A549 (cell line): ENCODE results near the gene AFF3. TPM values are rescaled to one million over a fixed set of nuclear protein-coding genes. Genes with fewer than 3 reads are reported as not detected.

Source experiments
- ATAC-seq, 2 experiments: fragments of 200-7000 bp in 1 of 2; fragments of >200 bp in 1 of 2; cut with Nextera tagmentation in 1 of 2; cut with Tn5 transposase in 1 of 2; 3 replicates each; pipeline versions ENCODE4 v1.8.0 to v1.9.1; 2018 to 2020; ENCODE audit warnings: mild to moderate bottlenecking in 1 of 2, moderate library complexity in 1 of 2
- CTCF ChIA-PET: fragments of 300-600 bp; sonication (Branson Sonifier 250); formaldehyde crosslinking; extraction: SDS; loops from one replicate; lab custom pipeline; 2021; ENCODE audit warnings: antibody characterized with exemption, inconsistent platforms; lab: Yijun Ruan, JAX
- POLR2A ChIA-PET: fragments of 350-600 bp; formaldehyde crosslinking; extraction: SDS; loops from one replicate; lab custom pipeline; 2021; ENCODE audit warnings: antibody characterized with exemption, inconsistent platforms; lab: Yijun Ruan, JAX
- DNase-seq, 2 experiments: peaks; one replicate each; pipeline versions ENCODE4 v3.0.0 to v3.0.0-alpha.2; 2011 to 2016; ENCODE audit warnings: low read depth in 1 of 2, low spot score in 1 of 2
- FAIRE-seq: peaks from 2 replicates; lab custom pipeline; 2011; peaks lifted over from hg19 to GRCh38; lab: Jason Lieb, UNC
- H3K27ac ChIP-seq, 2 experiments: fragments of >200 bp; sonication (Bioruptor Twin); formaldehyde crosslinking; 3 replicates each; pipeline ENCODE4 v1.5.1; 2016 to 2017
- H3K4me1 ChIP-seq: fragments of >200 bp; sonication (Bioruptor Twin); formaldehyde crosslinking; 3 replicates; pipeline ENCODE4 v1.6.1; 2016
- H3K4me2 ChIP-seq: fragments of >200 bp; sonication (Bioruptor Twin); formaldehyde crosslinking; 3 replicates; pipeline ENCODE4 v1.6.1; 2016
- H3K4me3 ChIP-seq: fragments of >200 bp; sonication (Bioruptor Twin); formaldehyde crosslinking; 3 replicates; pipeline ENCODE4 v1.5.1; 2016
- H3K9me3 ChIP-seq: fragments of >200 bp; sonication (Bioruptor Twin); formaldehyde crosslinking; 3 replicates; pipeline ENCODE4 v1.6.1; 2016
- BCL3 ChIP-seq: fragments of >200 bp; sonication (Bioruptor Twin); formaldehyde crosslinking; IDR thresholded peaks from 3 replicates; pipeline ENCODE4 v1.6.1; 2016
- BHLHE40 ChIP-seq: IDR thresholded peaks from 2 replicates; pipeline ENCODE4 v1.6.1; 2012; ENCODE audit warnings: low read depth, low read length, inconsistent platforms
- CBX2 ChIP-seq: fragments of 200-600 bp; sonication (generic); IDR thresholded peaks from 2 replicates; pipeline ENCODE4 v1.6.1; 2016; ENCODE audit warnings: low read depth, mild to moderate bottlenecking, borderline replicate concordance
- CEBPB ChIP-seq, 2 experiments: fragments of >200 bp in 1 of 2; sonication (Bioruptor Twin) in 1 of 2; formaldehyde crosslinking in 1 of 2; IDR thresholded peaks; 2 replicates each; pipeline ENCODE4 v1.6.1; 2012 to 2016
- CTCF ChIP-seq: fragments of >200 bp; sonication (Bioruptor Twin); formaldehyde crosslinking; IDR thresholded peaks from 3 replicates; pipeline ENCODE4 v1.5.1; 2016
- E2F6 ChIP-seq: IDR thresholded peaks from 2 replicates; pipeline ENCODE4 v1.6.1; 2012; ENCODE audit warnings: low read depth, borderline replicate concordance
- EHMT2 ChIP-seq: fragments of 200-600 bp; sonication (generic); IDR thresholded peaks from 2 replicates; pipeline ENCODE4 v1.6.1; 2016; ENCODE audit warnings: antibody characterized with exemption, low read depth, mild to moderate bottlenecking, moderate library complexity
- FOSB ChIP-seq: fragments of 250-450 bp; sonication (Bioruptor Pico); IDR thresholded peaks from 2 replicates; pipeline ENCODE4 v1.5.0; 2020; ENCODE audit warnings: mild to moderate bottlenecking, moderate library complexity
- FOSL2 ChIP-seq, 2 experiments: fragments of 450-650 bp in 1 of 2; fragments of >200 bp in 1 of 2; sonication (Bioruptor Twin) in 1 of 2; formaldehyde crosslinking; IDR thresholded peaks; 2 replicates each; pipeline versions ENCODE4 v1.5.0 to v1.6.1; 2016 to 2020; ENCODE audit warnings: mild to moderate bottlenecking in 1 of 2, moderate library complexity in 1 of 2
- HOXA7 ChIP-seq: fragments of 250-450 bp; sonication (Bioruptor Pico); IDR thresholded peaks from 2 replicates; pipeline ENCODE4 v1.5.0; 2020; ENCODE audit warnings: mild to moderate bottlenecking, moderate library complexity
- HOXB5 ChIP-seq: fragments of 250-450 bp; sonication (Bioruptor Pico); IDR thresholded peaks from 2 replicates; pipeline ENCODE4 v1.5.0; 2020; ENCODE audit warnings: mild to moderate bottlenecking, moderate library complexity
- JUN ChIP-seq, 2 experiments: fragments of >200 bp; sonication (Bioruptor Twin); formaldehyde crosslinking; IDR thresholded peaks; 2 replicates in 1 of 2; 3 replicates in 1 of 2; pipeline ENCODE4 v1.6.1; 2016 to 2017
- JUNB ChIP-seq: fragments of >200 bp; sonication (Bioruptor Twin); formaldehyde crosslinking; IDR thresholded peaks from 2 replicates; pipeline ENCODE4 v1.6.1; 2016
- KDM1A ChIP-seq: fragments of 200-600 bp; sonication (generic); IDR thresholded peaks from 2 replicates; pipeline ENCODE4 v1.6.1; 2016; ENCODE audit warnings: low read depth, mild to moderate bottlenecking
- MAX ChIP-seq: IDR thresholded peaks from 2 replicates; pipeline ENCODE4 v1.6.1; 2012
- MAZ ChIP-seq: fragments of 150-350 bp; IDR thresholded peaks from 2 replicates; pipeline ENCODE4 v1.6.1; 2014; ENCODE audit warnings: antibody characterized with exemption, low read depth, low read length, borderline replicate concordance
- MYC ChIP-seq: IDR thresholded peaks from 2 replicates; pipeline ENCODE4 v1.6.1; 2012; ENCODE audit warnings: mild to moderate bottlenecking, inconsistent platforms, low read length, improper control_type of control experiment, borderline replicate concordance
- NR3C1 ChIP-seq: fragments of >200 bp; sonication (Bioruptor Twin); formaldehyde crosslinking; IDR thresholded peaks from 3 replicates; pipeline ENCODE4 v1.6.1; 2017
- POLR2AphosphoS2 ChIP-seq: conservative IDR thresholded peaks from 2 replicates; pipeline ENCODE4 v1.6.1; 2012; ENCODE audit warnings: low read length, improper control_type of control experiment, inconsistent platforms
- RCOR1 ChIP-seq: fragments of 150-350 bp; IDR thresholded peaks from 2 replicates; pipeline ENCODE4 v1.6.1; 2014; ENCODE audit warnings: antibody characterized with exemption, low read length, low read depth
- REST ChIP-seq: fragments of 200-600 bp; sonication (generic); IDR thresholded peaks from 2 replicates; pipeline ENCODE4 v1.6.1; 2016; ENCODE audit warnings: antibody characterized with exemption, mild to moderate bottlenecking, moderate library complexity
- SREBF2 ChIP-seq: fragments of 450-650 bp; IDR thresholded peaks from 2 replicates; pipeline ENCODE4 v1.6.1; 2014; ENCODE audit warnings: mild to moderate bottlenecking, moderate library complexity
- WGBS: methylation state at CpG from one replicate; pipeline ENCODE4 v1.1.6; 2017; ENCODE audit errors: missing lambda C conversion rate; 5-methylcytosine and 5-hydroxymethylcytosine counted together
- polyA plus RNA-seq, 4 experiments: library from polyadenylated mRNA; depleted of rRNA in 3 of 4; stranded (reverse); fragments of >200 nt; fragmentation: RNase III in 1 of 4; extraction: RNeasy Plus Mini Kit Qiagen cat#74134 plus additional on column Dnase treatment in 1 of 4; gene quantifications; 2 replicates in 3 of 4; 3 replicates in 1 of 4; pipeline ENCODE4 v1.2.3, GENCODE V29; 2011 to 2017
- TF ChIP-seq, protein P1 (sequence below): IDR thresholded peaks from 2 replicates; pipeline ENCODE4 v1.6.1; 2012

The AFF3 gene
- polyA plus RNA-seq, 2 of the 4 experiments (the other 2 are of a cell fraction) = not detected

GRCh38 chr2:100036026-100036425 lies 106.4 kb downstream of the AFF3 start:
- no peak overlapping the region for H3K4me2 ChIP-seq
- FAIRE-seq = no peak
- no peaks in the 10 kb centered on the region for H3K4me1 ChIP-seq
- 41% methylated on average over 2 of the region's 2 CpGs for WGBS
- H3K27ac ChIP-seq = no peak overlapping the region
- ChIA-PET CTCF (no interaction called here), POLR2A (no interaction called here)
- no peak for DNase-seq
- no peaks in the 10 kb centered on the region for H3K9me3 ChIP-seq
- TF ChIP-seq JUNB = no peak
- TF ChIP-seq, protein P1, sequence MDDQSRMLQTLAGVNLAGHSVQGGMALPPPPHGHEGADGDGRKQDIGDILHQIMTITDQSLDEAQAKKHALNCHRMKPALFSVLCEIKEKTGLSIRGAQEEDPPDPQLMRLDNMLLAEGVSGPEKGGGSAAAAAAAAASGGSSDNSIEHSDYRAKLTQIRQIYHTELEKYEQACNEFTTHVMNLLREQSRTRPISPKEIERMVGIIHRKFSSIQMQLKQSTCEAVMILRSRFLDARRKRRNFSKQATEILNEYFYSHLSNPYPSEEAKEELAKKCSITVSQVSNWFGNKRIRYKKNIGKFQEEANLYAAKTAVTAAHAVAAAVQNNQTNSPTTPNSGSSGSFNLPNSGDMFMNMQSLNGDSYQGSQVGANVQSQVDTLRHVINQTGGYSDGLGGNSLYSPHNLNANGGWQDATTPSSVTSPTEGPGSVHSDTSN = no peak
- TF ChIP-seq FOSB (CRISPR knock-in tag) = no peak
- TF ChIP-seq CBX2 = no peak
- no peak for TF ChIP-seq JUN (IDR thresholded peaks at IDR 0.05)
- TF ChIP-seq BCL3 = no peak
- no peak for TF ChIP-seq HOXB5 (CRISPR knock-in tag)
- TF ChIP-seq HOXA7 (CRISPR knock-in tag) = no peak
- no peak for TF ChIP-seq MAZ
- no peak for TF ChIP-seq CEBPB (IDR thresholded peaks at IDR 0.05)
- TF ChIP-seq RCOR1 = no peak
- ATAC-seq = no peak
- H3K4me3 ChIP-seq = no peak overlapping the region

GRCh38 chr2:100034431-100034830 lies 108.0 kb downstream of the AFF3 start:
- Histone ChIP-seq H3K9me3 (no peaks in the 10 kb centered on the region), H3K4me3 (no peak overlapping the region), H3K4me2 (no peak overlapping the region), H3K4me1 (no peaks in the 10 kb centered on the region), H3K27ac (no peak overlapping the region)
- TF ChIP-seq EHMT2 (no peak), JUNB (no peak), FOSB (CRISPR knock-in tag) (no peak), FOSL2 (IDR thresholded peaks at IDR 0.05) (no peak), FOSL2 (CRISPR knock-in tag; IDR thresholded peaks at IDR 0.05) (no peak), NR3C1 (no peak), CTCF (no peak), MAX (no peak), POLR2AphosphoS2 (no peak), MAZ (no peak), REST (no peak), SREBF2 (no peak), E2F6 (no peak), BHLHE40 (no peak), MYC (no peak), KDM1A (no peak)
- ATAC-seq (no peak), DNase-seq (no peak), FAIRE-seq (no peak)
- ChIA-PET CTCF (no interaction called here), POLR2A (no interaction called here)
- 52% methylated on average over 1 of the region's 1 CpG for WGBS
